GM18870 (cell line): ENCODE measurements around the gene TMC7.

Experiments
- ATAC-seq: cut with Tn5 transposase; IDR thresholded peaks from one replicate; pipeline ENCODE4 v1.9.1; 2021; ENCODE audit warnings: moderate library complexity; ENCODE audit not compliant: unreplicated experiment

TMC7 gene

DNA sequence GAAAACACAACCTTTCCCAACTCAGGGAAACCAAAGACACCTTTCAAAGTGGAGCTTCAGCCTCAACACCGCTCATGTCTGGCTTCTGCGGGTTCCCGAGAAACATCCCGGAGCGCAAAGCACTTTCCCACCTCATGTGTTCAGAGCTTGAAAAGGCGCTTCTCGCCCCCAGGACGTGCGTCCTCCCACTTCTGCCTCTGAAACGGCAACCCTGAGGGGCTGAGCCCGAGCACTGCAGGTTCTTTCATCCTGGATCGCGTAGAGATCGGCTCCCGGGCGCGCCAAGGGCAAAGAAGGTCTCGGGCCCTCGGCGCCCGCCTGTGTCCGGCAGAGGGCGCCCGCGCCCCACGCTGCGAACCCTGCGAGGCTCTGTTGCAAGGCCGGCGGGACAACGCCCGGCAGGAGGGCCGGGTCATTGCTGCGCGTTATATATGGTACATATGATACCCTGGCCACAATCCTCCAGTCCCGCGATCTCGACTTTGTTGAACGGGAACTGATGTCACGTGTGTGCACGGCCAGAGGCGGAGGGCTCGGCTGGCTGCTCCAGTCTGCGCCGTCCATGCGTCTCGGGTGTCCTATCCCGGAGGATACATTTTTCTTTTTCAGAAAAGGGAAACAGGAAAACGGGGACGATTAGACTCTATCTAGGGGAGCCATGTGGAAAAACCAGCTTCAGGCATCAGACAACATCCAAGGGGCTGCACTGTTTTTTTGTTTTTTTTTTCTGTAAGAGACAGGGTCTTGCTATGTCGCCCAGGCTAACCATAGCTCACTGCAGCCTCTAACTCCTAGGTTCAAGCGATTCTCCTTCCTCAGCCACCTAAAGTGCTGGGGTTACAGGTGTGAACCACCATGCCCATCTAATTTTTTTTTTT is 102.8 kb downstream of the TMC7 start:
- ATAC-seq = no peak

DNA sequence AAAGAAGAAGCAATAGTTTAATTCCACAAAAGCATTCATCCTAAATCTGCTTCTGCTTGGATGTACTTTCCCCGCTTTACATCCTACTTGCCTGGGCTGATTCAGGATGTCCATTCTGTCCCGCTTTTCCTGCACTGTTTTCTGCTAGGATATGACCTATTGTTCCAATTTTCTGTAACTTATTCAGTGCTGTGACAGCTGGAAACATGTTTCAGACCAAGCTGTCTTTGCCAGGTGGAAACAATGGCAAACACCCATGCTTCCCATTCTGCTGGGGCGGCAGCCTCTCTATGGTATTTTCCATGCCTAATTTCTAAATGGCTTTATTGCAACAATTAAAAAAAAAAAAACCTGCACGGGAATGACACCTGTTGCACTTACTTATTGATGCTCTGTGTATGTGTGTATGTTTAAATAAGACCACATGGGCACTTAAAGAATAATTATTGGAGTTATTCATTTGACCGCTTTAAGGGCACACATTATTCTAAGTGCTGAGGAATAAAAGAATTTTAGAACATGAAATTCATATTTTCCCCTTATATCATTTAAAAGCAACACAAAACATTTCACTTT is 104.7 kb downstream of the TMC7 start:
- ATAC-seq = no peak

DNA sequence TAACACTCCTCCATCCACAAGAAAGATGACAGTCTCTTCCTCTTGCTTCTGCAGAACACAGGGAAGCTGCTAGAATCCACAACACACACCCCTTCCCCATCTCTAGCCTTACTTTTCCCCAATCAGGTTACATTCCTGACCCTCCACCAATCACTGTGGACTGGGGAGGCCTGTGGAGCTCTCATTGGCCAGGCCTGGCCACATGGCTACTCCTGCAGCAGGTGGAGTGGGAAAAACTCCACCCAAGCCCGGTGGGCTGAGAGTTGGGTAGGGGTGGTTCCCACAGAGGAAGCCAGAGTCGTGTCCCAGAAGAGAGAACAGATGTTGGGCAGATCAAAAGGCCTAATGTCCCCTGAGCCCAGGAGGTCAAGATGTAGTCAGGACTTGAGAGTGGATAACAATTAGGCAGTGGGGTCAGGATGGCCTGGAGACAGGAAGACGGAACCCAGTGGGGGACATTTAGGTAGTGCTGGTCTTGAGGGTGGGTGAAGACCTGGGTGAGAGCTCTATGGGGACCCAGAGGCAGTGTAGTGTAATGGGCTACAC is 105.7 kb downstream of the TMC7 start:
- no peak for ATAC-seq

DNA sequence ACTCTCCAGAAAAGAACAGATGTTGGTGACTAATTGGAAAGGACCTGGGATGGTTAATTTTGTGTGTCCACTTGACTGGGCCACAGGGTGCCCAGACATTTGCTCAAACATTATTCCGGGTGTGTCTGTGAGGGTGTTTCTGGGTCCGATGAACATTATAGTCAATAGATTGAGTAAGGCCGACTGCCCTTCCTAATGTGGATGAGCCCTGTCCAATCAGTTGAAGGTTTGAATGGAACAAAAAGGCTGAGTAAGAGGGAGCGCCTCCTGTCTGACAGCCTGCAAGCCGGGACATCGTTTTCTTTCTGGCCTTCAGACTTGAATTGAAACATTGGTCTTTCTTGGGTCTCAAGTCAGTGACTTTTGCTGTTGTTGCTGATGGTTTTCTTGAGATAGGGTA is 107.2 kb downstream of the TMC7 start:
- no peak for ATAC-seq

DNA sequence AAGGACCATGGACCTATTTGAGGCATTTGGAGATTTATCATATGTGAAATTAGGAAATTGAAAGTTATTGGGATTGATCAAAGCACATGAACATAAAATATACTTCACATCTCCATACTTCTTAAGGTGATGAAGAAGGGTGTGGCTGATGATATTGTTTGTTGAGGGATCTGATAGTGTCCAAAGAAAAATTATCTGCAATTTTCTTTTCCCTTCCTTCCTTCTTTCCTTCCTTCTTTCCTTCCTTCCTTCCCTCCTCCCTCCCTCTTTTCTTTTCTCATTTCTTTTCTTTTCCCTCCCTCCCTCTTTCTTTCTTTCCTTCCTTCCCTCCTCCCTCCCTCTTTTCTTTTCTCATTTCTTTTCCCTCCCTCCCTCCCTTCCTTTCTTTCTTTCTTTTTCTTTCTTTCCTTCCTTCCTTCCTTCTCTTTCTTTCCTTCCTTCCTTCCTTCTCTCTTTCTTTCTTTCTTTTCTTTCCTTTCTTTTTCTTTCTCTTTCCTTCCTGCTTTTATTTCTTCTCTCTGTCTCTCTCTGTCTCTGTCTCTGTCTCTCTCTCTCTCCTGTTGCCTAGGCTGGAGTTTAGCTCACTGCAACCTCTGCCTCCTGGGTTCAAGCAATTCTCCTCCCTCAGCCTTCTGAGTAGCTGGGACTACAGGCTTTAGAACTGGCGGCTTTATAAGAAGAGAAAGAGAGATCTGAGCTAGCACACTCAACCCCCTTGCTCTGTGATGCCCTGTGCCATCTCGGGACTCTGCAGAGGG is 109.1 kb downstream of the TMC7 start:
- no peak for ATAC-seq

DNA sequence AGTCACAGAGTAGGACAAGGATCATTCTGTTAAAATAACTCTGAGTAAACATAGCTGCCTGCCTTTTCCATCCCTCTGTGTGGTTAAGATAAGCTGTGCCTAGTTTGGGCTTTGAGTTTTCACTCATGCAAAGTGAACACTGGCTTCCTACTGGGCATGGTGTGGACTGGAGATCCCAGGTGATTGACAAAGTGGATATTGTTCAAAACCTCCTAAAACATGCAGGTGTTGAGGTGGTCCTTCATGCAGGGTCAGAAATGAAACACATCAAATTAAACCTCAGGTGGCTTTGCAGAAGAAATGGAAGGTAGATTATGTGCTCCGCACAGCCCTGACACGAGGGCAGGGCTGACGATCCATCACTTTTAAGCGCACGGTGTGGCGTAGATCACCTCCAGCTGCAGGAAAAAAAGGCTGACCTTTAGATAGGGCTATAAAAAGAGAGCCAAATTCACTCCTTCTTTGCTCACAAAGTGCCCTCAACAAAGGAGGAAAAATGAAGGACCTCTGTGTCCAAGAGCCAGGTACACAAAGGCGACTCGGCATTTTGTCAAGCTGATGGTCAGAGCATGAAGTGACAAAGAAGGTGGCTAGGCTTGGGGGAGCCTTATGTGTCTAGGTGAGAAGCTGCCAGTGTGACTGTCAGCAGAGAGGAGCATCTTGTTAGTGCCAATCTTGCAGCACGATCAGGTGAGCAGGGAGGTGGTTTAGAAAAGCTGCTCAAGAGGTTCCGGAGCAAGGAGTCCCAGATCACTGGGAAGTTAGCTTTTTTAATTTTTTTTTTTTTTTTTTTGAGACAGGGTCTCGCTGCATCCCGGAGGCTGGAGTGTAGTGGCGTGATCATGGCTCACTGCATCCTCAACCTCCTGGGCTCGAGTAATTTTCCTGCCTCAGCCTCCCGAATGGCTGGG is 110.2 kb downstream of the TMC7 start:
- no peak for ATAC-seq

DNA sequence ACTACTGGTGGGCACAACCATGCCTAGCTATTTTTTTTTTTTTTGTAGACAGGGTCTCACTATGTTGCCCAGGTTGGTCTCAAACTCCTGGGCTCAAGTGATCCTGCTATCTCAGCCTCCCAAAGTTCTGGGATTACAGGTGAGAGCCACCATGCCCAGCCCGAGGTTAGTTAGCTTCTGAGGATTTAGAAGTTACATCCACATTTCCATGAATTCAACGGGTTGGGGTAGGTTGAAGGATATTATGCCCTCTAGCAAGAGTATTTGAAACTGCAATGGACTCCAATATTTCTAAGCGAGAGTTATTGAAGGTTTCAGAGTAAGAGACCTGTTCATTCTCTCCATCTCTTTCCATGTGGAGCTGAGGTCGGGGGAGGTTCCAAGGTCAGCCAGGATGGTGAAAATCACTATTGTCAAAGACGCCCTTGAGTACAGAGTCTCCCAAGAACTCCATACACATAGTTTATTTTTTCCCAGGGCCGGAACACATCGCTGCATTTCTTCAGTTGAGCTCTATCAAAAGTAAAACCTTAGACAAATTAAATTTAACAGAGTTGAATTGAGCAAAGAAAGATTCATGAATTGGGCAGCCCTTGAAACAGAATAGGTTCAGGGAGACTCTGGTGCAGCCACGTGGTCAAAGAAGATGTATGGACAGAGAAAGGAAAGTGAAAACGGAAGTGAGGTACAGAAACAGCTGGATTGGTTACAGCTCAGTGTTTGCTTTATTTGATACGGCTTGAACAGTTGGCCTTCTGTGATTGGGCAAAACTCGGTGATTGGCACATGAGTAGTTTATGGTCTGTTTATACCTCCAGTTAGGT is 111.0 kb downstream of the TMC7 start:
- no peak for ATAC-seq

DNA sequence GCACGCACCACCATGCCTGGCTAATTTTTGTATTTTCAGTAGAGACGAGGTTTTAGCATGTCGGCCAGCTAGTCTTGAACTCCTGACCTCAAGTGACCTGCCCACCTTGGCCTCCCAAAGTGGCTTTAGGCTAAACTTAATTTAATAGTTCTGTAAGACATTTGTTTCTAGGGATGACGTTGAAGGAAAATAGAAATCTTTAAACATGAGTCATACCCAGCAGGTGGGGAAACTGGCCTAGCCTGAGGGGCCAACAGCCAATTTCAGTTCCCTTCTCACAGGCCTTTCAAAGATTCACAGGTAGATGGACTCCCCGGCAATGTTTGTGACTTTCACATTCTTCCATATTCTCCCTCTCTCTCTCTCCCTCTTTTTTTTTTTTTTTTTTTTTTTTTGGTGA is 111.9 kb downstream of the TMC7 start:
- no peak for ATAC-seq

DNA sequence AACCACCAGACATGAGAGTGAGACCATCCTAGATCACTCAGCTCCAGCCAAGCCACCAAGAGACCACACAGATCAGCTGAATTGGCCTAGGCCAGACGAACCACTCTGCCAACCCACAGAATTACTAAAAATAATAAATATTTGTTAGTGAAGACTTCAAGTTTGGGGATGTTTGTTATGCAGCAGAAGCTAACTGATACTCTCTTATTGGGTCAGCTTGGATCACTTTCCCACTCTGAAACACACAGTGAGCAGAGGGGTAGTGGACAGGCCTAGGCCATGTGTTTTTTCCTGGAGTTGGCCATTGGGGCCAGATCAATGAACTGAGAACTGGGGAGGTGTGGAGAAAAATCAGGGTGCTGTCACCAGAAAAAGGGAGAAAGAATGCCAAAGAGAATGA is 114.4 kb downstream of the TMC7 start:
- ATAC-seq = no peak

DNA sequence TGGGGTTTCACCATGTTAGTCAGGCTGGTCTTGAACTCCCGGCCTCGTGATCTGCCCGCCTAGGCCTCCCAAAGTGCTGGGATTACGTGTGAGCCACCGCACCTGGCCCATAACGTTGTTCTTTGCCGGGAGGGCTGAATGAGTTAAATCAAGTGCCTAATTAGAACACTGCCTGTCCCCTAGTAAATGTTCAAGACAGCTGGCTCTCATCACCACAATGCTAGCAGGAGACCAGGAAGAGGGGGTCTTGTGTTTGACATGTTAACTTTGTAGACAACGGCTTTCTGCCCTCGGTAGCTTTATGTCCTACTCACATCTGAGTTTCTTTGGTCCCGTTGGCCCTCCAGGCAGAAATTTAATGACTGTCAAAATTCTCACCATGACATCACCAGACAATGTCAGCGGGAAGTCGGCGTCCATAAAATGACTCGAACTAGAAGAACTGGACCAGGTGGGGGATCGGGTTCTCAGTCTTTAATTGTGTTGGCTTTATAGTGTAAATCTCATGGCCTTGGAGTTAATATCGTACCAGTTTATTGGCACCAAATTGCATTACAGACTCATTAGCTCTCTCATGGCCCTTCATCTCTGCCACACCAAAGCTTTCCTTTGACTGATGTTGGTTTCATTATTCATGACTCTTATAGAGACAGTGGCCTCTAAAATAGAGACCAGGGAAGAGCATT is 118.6 kb downstream of the TMC7 start:
- ATAC-seq = no peak

DNA sequence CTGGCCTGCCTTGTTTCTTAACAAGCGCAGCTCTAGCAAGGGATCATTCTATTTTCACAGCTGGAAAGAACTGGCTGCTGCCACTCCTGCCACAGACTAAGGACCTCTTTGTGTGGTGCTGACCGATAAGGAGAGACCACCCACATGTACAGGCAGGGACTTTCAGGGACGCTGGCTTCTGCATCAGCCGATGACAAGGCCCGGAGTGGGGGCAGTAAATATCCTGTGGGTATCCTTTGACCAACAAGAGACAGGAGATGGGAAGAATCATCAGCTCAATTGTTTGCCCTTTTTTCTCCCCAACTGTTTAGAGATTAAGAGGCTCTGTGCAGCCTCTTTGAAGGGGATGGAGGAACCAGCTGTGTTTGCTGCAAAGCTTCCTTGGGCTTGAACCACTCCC is 120.9 kb downstream of the TMC7 start:
- no peak for ATAC-seq

DNA sequence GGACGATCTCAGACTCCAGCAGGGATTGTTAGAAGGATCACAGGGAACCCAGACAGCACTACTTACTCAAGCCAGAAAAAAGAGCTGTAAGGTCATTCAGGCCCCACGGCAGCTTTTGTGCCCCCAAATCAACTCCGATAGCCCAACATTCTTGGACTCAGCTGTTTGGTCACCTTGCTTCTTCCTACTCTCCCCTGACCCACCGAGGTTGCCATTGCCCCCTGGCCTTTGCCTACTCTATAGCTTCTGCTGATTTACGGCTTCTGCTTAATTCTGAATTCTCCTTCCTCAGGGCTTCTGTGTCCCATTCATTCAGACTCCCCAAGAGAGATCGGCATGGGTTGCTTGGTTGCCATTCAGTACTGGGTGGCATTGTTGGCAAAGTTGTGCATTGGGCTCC is 121.4 kb downstream of the TMC7 start:
- no peak for ATAC-seq

DNA sequence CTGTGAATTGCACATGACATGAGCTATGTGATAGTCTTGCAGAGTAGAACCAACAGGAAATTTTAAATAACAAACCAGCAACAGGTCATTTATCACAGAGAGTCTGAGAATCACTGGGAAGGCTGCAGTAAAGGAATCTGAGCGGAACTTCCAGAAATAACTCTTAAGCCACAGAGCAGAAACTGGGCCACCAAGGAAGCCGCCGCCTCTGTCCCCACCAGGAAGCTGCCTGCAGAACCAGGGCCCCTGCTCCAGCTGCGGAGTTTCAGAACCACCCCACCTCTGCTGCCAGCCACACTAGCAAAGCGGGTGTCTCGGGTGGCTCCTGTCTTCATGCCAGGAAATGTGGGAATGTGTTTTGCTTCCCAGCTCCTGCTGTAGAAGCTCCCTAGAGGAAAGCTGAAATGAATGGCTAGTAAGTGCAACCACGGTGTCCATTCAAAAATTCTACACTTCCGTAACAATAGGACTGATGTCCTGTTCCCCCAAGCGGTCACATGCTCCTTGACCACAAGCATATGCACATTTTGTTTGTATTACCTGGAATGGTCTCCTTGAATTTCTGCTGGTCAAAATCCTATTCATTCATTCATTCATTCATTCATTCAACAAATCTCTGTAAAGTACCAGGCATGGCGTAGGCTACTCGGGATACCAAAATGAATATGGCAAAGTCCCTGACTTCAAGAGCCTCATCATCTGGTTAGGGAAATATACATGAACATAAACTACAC is 122.3 kb downstream of the TMC7 start:
- ATAC-seq = no peak

DNA sequence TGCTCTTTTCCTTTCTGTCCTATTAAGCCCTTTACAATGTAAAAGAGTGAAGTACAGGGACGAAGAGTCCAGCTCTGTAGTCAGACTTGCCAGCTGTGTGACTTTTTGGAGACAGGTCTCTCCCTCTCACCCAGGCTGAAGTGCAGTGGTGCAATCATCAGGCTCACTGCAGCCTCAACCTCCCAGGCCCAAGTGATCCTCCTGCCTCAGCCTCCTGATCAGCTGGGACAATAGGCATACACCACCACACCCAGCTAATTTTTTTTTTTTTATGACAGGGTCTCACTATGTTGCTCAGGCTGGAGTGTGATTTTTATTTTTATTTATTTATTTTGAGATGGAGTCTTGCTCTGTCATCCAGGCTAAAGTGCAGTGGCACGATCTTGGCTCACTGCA is 122.9 kb downstream of the TMC7 start:
- ATAC-seq = no peak

DNA sequence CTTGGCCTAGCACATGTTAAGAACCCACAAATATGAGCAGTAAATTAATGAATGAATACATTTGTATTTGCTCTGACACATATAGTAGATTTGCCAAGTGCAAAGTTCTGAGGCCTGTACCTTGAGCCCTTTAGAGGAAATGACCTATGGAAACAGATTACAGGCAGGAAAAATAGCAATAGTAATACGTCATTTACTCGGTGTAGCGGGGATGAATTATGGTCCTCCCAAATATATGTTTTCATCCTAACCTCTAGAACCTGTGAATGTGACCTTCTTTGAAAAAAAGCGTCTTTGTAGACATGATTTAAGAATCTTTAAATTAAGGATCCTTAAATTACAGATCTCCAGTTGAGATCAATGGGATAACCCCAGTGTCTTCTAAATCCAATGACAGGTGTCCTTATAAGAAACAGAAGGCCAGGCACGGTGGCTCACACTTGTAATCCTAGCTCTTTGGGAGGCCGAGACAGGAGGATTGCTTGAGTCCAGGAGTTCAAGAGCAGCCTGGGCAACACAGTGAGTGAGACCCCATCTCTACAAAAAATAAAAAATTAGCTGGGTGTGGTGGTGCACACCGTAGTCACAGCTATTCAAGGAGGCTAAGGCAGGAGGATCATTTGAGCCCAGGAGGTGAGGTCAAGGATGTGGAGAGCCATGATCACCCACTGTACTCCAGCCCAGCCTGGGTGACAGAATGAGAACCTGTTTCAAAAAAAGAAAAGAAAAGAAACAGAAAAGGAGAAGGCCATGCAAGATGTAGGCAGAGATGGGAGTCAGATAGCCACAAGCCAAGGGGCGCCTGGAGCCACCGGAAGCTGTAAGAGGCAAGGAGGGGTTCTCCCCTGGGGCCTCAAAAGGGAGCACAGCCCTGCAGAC is 124.9 kb downstream of the TMC7 start:
- ATAC-seq = no peak

DNA sequence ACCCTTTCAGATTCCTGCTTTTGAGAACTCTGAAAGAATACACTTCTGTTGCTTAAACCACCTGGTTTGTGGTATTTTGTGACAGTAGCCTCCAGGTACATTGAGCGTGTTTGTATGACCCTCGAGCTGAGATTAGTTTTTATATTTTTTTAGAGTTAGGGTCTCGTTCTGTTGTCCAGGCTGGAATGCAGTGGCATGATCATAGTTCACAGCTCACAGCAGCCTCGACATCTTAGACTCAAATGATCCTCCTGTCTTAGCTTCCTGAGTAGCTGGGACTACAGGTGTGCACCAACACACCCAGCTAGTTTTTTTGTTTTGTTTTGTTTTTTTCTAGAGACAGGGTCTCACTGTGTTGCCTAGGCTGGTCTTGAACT is 125.5 kb downstream of the TMC7 start:
- no peak for ATAC-seq

DNA sequence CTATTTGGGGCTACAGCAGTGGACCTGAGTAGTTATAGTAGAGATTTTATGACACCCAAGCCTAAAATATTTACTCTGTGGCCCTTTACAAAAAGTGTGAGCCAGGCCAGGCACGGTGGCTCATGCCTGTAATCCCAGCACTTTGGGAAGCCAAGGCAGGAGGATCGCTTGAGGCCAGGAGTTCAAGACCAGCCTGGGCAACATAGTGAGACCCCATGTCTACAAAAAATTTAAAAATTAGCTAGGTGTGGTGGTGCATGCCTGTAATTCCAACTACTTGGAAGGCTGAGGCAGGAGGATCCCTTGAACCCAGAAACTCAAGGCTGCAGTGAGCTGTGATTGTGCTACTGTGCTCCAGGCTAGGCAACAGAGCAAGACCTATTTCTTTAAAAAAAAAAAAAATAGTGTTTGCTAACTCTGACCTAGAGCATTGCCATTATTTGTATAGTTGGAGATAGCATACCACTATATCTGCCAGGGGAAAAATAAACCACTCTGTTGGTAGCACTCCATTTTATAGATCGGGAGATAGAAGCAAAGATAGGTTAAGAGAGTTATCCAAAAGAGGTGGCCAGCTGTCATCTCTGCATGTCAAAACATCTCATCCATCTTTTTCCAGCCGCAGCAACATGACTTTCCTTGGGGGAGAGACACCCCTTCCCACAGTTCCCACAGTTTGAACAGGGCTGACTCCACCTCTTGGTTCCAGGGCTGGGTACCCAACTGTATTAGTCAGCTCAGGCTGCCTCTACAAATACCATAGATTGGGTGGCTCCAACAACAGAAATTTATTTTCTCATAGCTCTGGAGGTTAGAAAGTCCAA is 127.0 kb downstream of the TMC7 start:
- ATAC-seq = no peak
